OCI-LY3 (cell line): ENCODE measurements around the gene DCAKD.
A peak's percentile ranks its signal among the peaks of the same experiment; 100 is the strongest.

Experiments
- H2AFZ ChIP-seq: fragments of 200-600, 300-600 bp; shearing (Covaris generic); 2 replicates; pipeline ENCODE4 v1.6.0; 2014; ENCODE audit warnings: antibody characterized with exemption, low read depth, low read length
- H3K27ac ChIP-seq: fragments of 200-600, 300-600 bp; sonication (generic); 2 replicates; pipeline ENCODE4 v1.5.1; 2014; ENCODE audit warnings: mild to moderate bottlenecking, low read length, moderate library complexity, mixed read lengths
- H3K27me3 ChIP-seq: fragments of 200-600, 300-600 bp; sonication (generic); 2 replicates; pipeline ENCODE4 v1.6.1; 2014; ENCODE audit warnings: low read depth, low read length, mixed read lengths
- H3K36me3 ChIP-seq: fragments of 200-600, 300-600 bp; sonication (generic); replicated peaks from 2 replicates; pipeline ENCODE3; 2014; ENCODE audit warnings: low read depth, low read length, mixed read lengths
- H3K4me1 ChIP-seq: fragments of 300-600, 200-600 bp; sonication (generic); 2 replicates; pipeline ENCODE4 v1.6.1; 2014; ENCODE audit warnings: low read length, mixed read lengths
- H3K4me2 ChIP-seq: fragments of 200-600, 300-600 bp; sonication (generic); 2 replicates; pipeline ENCODE4 v1.6.1; 2014; ENCODE audit warnings: low read length, mixed read lengths
- H3K4me3 ChIP-seq: fragments of 300-600, 200-600 bp; sonication (generic); 2 replicates; pipeline ENCODE4 v1.5.1; 2014; ENCODE audit warnings: antibody characterized with exemption, mild to moderate bottlenecking, low read length, moderate library complexity
- H3K79me2 ChIP-seq: fragments of 300-600, 200-600 bp; shearing (Covaris generic); 2 replicates; pipeline ENCODE4 v1.6.1; 2014; ENCODE audit warnings: mild to moderate bottlenecking, low read length, mixed read lengths
- H3K9ac ChIP-seq: fragments of 300-600, 200-600 bp; shearing (Covaris generic); 2 replicates; pipeline ENCODE4 v1.6.0; 2014; ENCODE audit warnings: mild to moderate bottlenecking, low read length, moderate library complexity
- H3K9me3 ChIP-seq: fragments of 200-600, 300-600 bp; shearing (Covaris generic); 2 replicates; pipeline ENCODE4 v1.6.1; 2014; ENCODE audit warnings: low read length, mixed read lengths; ENCODE audit not compliant: insufficient read depth
- H4K20me1 ChIP-seq: fragments of 200-600, 300-600 bp; sonication (generic); 2 replicates; pipeline ENCODE4 v1.6.1; 2016; ENCODE audit warnings: low read length, mixed read lengths; ENCODE audit not compliant: insufficient read depth
- EZH2phosphoT487 ChIP-seq: fragments of 200-600 bp; shearing (Covaris generic); IDR thresholded peaks from 2 replicates; pipeline ENCODE4 v1.6.1; 2018; ENCODE audit warnings: antibody characterized with exemption, mixed run types, low read depth
- TF ChIP-seq, protein P1 (sequence below): fragments of 200-600, 300-600 bp; sonication (generic); IDR thresholded peaks from 2 replicates; pipeline ENCODE4 v1.5.1; 2014; ENCODE audit warnings: antibody characterized with exemption, low read length, low read depth

The DCAKD gene

DNA sequence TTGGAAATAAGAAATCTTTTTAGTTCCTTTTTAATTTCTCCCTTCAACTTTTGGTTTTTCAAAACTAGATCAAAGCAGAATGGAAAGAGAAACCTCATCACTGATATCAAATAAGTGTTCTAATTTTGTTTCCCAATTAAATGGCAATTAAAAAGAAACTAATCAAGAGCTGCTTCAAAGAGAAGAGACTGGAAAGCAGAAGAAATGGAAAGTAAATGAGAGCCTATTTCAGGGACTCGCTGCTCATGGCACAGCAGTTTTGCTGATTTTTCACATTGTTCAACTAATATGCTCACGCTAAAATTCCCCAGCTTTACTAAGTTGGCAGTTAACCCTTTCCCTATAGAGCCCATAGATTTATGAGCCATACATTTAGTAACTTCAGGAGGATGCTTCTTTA is 16.2 kb upstream of the DCAKD start:
- Histone ChIP-seq H3K9ac (no peak overlapping the region), H2AFZ (no peak overlapping the region), H3K4me1 (peaks cover 10% of the 10 kb centered on the region), H3K9me3 (no peaks in the 10 kb centered on the region), H3K4me3 (no peak overlapping the region), H3K27me3 (no peaks in the 10 kb centered on the region), H3K36me3 (peaks cover 50% of the 10 kb centered on the region), H3K4me2 (no peak overlapping the region), H3K79me2 (peaks cover 95% of the 10 kb centered on the region), H3K27ac (no peak overlapping the region), H4K20me1 (peaks cover 12% of the 10 kb centered on the region; the same call in 1 of the 2 replicates)
- TF ChIP-seq EZH2phosphoT487: no peak
- TF ChIP-seq, protein P1, sequence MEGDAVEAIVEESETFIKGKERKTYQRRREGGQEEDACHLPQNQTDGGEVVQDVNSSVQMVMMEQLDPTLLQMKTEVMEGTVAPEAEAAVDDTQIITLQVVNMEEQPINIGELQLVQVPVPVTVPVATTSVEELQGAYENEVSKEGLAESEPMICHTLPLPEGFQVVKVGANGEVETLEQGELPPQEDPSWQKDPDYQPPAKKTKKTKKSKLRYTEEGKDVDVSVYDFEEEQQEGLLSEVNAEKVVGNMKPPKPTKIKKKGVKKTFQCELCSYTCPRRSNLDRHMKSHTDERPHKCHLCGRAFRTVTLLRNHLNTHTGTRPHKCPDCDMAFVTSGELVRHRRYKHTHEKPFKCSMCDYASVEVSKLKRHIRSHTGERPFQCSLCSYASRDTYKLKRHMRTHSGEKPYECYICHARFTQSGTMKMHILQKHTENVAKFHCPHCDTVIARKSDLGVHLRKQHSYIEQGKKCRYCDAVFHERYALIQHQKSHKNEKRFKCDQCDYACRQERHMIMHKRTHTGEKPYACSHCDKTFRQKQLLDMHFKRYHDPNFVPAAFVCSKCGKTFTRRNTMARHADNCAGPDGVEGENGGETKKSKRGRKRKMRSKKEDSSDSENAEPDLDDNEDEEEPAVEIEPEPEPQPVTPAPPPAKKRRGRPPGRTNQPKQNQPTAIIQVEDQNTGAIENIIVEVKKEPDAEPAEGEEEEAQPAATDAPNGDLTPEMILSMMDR: no peak

- Histone ChIP-seq H3K27ac (peak overlapping the region; percentile 86), H3K79me2 (peaks cover 91% of the 10 kb centered on the region), H2AFZ (no peak overlapping the region), H3K36me3 (peaks cover 39% of the 10 kb centered on the region), H3K4me3 (peak overlapping the region; percentile 82), H3K27me3 (no peaks in the 10 kb centered on the region), H3K4me1 (peaks cover 23% of the 10 kb centered on the region), H3K9ac (peak overlapping the region; percentile 33; the same call in 1 of the 2 replicates), H3K9me3 (no peaks in the 10 kb centered on the region), H4K20me1 (peaks cover 12% of the 10 kb centered on the region; the same call in 1 of the 2 replicates), H3K4me2 (peak overlapping the region; percentile 84)
- TF ChIP-seq EZH2phosphoT487: no peak
- TF ChIP-seq, protein P1: no peak
These were observed 11.8 kb upstream of the DCAKD start for GRCh38 chr17:45063198-45063597.

DNA sequence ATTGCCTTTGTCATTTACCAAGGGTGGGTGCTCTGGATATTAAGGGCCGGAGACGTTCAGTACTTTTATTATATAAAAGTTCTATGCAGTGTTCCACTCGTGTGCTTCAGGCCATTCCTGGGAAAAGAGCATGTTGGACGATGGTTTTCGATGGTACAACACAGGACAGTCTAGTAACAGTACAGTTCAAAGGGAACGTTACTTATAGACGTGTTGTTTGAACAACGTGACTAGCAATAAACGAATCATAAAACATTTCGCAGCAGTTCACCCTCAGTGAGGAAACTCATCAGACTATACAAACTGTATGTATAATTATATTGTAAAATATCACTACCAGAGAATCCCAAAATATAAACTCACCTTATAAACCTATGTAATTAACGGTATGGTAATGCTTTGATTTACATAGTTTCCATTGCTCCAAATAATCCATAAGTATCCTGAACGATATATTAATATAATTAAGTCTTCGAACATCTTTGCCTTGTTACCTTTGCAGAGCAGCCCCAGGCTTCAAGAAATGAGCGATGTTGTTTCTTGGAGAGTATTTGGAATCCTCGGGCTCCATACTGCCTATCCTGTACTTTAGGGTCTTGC is 10.3 kb upstream of the DCAKD start:
- no peaks in the 10 kb centered on the region for H3K27me3 ChIP-seq
- peaks cover 24% of the 10 kb centered on the region for H3K36me3 ChIP-seq
- H2AFZ ChIP-seq: no peak overlapping the region
- peak overlapping the region; percentile 84 for H3K4me2 ChIP-seq
- peaks cover 76% of the 10 kb centered on the region for H3K79me2 ChIP-seq
- H3K27ac ChIP-seq: peak overlapping the region; percentile 86
- no peaks in the 10 kb centered on the region for H3K9me3 ChIP-seq
- peaks cover 23% of the 10 kb centered on the region for H3K4me1 ChIP-seq
- peaks cover 3% of the 10 kb centered on the region; the same call in 1 of the 2 replicates for H4K20me1 ChIP-seq
- peak overlapping the region; percentile 92 for H3K9ac ChIP-seq
- TF ChIP-seq, protein P1: no peak
- TF ChIP-seq EZH2phosphoT487: no peak
- H3K4me3 ChIP-seq: peak overlapping the region; percentile 82

- H3K27ac ChIP-seq: peak within 1 kb of the TSS; percentile 86
- H2AFZ ChIP-seq: peak within 1 kb of the TSS; percentile 44; the same call in 1 of the 2 replicates
- TF ChIP-seq, protein P1: no peak
- no peak for TF ChIP-seq EZH2phosphoT487
- H3K79me2 ChIP-seq: peaks cover 69% of the 10 kb centered on the region
- H3K27me3 ChIP-seq: no peaks in the 10 kb centered on the region
- peaks cover 23% of the 10 kb centered on the region for H3K4me1 ChIP-seq
- peaks cover 21% of the 10 kb centered on the region for H3K36me3 ChIP-seq
- H3K9ac ChIP-seq: peak within 1 kb of the TSS; percentile 92
- no peaks in the 10 kb centered on the region for H3K9me3 ChIP-seq
- 0 out of 2 replicates have a peak, but pooled peaks cover 2% of the 10 kb centered on the region for H4K20me1 ChIP-seq
- H3K4me3 ChIP-seq: peak within 1 kb of the TSS; percentile 82
- H3K4me2 ChIP-seq: peak within 1 kb of the TSS; percentile 84
These were observed 9.6 kb upstream of the DCAKD start, which contains the start of gene NMT1 for GRCh38 chr17:45060797-45061605. Gene NMT1, plus strand, starts transcription at chr17:45061317. Its CDS starts 13 bp downstream, at chr17:45061330.
